GM19452 (cell line): Measurements from ENCODE around the gene VPS39.

Experiments
- ATAC-seq: cut with Tn5 transposase; IDR thresholded peaks from one replicate; pipeline ENCODE4 v1.9.1; 2021; ENCODE audit not compliant: unreplicated experiment

VPS39 gene

DNA sequence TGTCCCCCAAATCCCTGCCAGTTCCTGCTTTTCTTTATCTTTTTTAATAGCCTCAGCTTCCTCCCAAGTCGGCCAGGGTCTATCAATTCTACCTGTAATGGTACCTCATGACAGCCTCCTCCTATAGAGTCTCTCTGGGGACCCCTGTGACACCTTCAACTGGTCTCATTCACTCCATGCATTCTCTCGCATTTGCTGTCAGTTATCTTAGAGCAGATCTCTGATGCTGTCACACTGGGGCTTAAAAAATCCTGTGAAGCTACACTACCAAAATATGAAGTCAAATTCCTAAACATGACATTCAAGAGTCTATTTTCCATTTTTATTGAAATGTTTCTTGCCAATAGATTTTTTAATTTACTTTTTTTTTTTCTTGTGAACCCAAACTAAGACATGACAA, 5.5 kb downstream of the VPS39 start:
- ATAC-seq, result no peak

DNA sequence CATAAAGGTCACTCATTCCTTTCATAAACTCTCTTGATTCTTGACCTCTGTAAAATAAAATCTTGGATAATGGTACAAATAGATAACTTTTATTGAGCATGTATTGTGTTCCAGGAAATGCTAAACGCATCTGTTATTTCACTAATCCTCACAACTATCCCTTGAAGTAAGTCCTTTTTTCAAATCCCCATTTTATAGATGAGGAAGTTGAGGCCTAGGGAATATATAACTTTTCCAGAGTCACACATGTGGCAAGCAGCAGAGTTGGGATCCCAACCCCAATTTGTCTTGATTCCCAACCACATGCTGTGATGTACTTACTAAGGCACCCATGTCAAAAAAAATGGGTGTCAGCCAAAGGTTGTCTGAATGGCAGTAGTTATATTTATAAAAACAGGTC, 6.3 kb downstream of the VPS39 start:
- ATAC-seq, result no peak

DNA sequence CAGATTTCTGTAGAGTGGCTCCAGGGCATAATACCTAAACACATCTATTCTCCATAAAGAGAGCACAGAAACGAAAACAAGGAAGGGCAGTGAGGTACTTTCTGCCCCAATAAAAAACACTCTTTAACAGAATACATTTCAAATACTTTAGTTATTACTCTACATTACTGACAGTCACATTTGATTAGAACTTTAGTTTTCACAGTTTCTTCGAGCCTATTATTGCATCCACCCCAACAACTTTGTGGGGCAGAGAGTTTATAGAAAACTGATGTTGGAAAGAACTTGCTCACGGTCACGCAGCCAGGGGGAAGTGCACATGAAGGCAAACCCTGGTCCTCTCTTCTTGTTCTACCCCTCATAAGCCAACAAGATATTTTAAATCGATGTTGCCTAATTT, 9.0 kb downstream of the VPS39 start:
- ATAC-seq, result no peak

DNA sequence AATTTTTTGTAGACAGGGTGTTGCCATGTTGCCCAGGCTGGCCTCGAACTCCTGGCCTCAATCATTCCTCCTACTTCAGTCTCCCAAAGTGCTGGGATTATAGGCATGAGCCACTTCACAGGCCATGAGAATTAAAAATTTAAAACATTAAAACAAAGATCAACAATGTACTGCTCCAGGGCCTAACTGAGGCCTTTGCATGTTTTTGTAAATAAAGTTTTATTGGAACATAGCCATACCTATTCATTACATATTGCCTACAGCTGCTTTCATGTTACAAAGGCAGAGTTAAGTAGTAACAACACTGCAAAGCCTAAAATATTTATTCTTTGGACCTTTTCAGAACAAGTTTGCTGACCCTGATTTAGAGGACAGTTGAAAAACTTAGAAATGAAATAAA, 9.6 kb downstream of the VPS39 start:
- no peak for ATAC-seq

DNA sequence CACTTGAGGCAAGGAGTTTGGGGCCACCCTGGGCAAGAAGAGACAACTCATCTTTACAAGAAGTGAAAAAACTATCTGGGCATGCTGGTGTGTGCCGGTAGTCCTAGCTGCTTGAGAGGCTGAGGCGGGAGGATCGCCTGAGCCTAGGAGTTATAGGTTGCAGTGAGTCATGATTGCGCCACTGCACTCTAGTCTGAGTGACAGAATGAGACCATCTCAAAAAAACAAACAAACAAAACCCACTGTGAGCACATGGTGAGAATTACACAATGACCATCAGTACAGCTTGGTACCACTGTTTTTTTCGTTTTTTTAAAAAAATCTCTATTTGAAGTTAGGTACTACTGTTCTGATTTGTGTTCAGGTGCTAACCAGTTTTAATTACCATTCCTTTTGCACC, 13.6 kb downstream of the VPS39 start:
- no peak for ATAC-seq

DNA sequence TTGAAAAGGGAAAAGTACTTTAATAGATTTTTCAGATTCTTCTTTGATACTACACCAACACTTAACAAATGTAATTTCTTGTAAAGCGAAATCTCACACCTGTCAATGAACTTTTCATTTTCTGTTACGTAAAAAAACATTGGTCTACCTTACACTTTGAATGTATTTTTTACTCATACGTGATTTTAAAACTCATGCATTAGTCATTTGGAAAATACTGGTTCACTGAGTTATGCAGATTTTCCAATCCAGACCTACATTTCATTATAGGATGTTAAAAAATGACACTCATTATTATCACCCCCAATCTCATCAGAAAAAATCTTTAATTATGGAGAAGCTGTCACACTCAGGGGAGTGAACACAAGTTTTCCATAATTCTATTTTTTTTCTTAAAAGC, 14.7 kb downstream of the VPS39 start:
- ATAC-seq, result no peak

DNA sequence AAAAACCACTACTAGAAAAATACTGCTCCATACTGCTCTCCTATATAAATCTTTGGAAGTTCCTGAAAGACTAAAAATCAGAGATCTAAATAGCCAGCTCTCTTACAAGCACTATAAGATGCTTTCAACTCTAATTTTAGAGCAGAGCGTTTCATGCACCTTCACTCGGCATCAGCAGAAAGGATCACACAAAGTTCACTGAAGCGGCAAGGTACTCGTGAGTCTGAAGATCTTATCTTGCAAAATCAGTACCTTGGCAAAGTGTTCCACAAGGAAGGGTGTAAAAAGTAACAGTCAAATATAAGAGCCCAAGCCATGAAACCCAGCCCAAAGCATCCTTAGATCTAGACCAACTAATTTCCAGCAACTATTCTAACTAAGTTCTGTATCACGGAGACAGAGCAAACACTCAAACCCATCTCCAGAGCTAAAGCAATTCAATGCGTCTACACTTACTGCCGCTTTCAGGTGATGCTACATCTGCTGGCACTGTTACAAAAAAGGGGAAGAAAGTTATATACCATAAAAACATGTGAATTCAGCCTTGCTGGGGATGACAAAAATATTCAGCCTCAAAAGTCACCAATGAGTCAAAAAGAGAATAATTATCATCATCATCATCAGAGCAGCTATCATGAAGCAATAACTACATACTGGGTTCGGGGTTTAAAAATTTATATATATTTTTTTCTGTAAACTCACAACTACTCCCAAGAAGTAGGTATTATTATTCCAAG, 16.3 kb downstream of the VPS39 start:
- ATAC-seq, result no peak

DNA sequence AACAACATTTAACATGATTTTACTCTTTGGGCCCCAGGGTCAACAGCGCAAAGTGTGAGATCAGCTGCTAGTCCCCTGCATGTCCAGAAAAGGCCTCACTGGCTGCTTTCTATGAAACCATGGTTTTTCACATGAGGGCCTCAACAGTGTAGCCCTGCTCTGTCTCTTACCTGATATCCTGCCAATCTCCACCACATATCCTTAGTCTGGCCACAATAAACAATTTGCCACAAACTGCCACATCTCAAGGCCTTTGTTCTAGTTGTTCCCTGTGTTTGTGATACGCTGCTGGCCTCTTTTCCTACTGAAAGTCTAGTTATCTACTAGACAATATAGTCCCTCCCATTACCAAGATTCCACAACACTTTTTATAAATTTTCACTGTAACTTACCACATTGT, 17.7 kb downstream of the VPS39 start:
- ATAC-seq, result no peak

DNA sequence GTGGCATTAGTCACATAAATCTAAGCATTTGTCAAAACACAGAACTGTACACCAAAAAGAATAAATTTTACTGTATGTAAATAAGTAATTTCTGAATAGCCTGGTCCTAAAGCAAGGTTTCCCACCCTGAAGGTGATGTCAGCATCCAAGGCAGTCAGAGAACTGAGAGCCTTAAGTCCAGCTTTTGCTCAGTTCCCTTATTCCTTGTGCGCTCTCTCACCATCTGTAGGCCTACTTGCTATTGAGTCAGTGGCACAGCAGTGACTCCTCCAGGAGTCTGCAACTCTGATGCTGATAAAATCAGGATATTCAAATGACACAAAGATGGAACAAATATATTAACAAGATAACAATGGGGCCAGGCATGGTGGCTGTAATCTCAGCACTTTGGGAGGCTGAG, 22.3 kb downstream of the VPS39 start:
- ATAC-seq, result no peak

DNA sequence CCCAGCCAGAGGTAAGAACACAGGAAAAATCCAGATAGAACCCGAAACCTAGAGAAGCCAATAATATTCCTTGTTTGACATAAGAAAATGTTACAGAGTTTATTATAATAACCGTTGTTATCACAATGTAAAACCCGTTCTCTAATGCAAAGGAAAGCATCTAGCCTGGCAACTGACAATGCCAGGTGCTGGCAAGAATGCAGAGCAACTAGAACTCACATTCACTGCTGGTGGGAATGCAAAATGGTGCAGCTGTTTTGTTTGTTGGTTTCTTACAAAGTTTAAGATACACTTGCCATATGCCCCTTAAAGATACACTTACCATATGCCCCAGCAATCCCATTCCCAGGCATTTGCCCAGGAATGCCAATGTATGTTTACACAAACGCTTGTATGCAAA, 23.4 kb downstream of the VPS39 start:
- no peak for ATAC-seq

DNA sequence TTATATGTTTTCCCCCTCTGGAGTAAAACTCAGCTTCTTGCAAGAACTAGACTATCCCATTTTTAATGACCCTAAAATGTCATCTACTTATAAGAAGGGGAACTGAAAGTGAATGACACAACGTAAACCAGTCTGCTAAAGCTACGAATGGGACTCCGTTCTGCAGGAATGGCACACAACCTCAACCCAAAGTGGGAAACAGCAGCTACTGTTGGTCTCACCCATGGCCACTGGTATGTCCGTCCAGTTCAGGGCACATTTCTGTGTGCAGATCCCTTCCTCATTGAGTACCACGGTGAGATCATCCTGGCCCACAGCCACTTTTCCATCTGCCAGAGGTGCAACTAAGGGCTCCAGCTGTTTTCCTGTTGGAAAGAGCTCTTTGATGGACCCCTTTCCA, 23.8 kb downstream of the VPS39 start:
- no peak for ATAC-seq

DNA sequence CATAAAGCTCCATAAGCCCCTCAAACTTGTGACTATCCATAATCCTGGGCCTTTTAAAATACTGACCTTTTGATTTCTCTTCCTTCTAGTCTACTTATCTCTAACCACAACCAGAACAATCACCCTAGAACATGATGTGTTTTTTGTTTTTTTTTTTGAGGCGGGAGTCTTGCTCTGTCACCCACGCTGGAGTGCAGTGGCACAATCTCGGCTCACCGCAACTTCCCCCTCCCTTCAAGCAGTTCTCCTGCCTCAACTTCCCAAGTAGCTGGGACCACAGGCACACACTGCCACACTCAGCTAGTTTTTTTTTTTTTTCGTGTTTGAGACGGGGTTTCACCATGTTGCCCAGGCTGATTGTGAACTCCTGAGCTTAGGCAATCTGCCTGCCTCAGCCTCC, 25.1 kb downstream of the VPS39 start:
- no peak for ATAC-seq

DNA sequence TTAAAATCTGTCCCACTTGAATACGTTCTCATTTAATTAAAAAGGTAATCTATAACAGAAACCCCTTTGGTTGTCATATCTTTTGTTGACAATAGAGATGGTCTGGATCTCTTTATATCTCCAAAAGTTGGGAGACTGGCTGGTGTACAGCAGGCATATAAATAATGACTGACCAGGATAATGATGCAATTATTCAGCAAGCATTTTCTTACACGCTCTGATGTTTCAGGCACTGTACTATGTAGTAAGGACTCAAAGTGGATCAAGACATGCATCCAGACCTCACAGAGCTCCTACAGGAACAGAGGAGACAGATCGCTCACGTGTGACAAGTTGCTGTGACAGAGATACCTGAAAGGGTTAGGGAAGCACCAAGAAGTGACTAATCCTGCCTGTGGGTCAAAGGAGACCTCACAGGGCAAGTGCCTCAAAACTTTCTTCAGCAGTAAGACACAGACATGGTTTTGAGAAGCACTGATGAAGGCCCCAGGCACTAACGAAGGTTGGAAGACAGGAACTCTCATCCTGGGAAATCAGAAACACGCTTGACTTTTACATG, 25.7 kb downstream of the VPS39 start:
- no peak for ATAC-seq

DNA sequence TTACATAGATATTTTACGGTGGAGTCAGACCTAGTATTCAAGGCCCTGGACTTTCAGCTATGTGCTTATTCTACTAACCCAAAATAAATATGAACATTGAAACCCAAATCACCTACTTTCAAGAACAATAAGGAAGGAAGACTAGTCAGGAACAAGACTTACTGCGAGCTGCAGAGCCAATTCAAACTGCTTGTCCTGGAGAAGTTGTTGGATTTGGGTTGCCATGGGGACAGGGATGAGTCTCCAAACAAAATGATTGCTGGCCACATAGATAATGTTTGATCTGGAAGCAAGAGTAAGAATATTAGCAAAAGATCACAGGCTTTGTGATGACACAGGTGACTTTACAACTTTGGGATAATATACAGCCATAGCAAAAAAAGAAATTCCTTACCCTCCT, 30.0 kb downstream of the VPS39 start:
- ATAC-seq, result no peak

DNA sequence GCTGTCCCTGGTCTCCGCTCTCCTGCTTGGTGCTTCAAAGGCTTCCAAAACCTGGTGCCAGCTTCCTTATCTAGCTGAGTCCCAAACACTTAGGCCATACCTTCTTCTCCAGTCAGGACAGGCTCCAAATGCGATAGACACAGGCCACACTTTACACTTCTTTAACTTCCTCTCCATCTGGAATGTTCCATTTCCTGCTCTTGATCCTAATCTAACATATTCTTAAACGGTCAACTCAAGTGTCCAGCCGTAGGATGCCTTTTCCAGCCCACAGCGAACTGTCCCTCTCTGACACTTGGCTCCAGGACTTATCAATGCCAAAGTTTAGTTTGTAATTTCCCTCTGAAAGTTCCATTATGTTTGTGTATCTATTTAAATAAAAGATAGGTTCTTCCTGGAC, 32.4 kb downstream of the VPS39 start:
- ATAC-seq, result no peak

DNA sequence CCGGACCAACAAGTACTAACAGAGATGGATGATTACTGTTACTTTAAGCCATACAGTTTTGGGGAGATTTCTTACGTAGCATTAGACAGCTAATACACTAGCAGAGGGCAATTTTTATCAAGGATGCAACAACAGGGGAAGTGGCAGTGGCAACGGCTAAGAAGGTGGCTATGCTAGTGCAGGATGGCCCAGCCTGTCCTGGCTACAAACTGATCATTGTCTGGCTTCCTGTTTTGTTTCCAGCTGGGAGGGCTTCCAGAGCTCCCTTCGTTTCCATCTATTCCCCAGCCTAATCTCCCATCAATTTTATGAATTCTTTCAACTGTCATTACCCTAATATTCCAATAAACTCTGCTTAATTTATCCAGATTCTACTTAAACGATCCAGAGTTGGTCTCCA, 35.6 kb downstream of the VPS39 start:
- ATAC-seq, result no peak

DNA sequence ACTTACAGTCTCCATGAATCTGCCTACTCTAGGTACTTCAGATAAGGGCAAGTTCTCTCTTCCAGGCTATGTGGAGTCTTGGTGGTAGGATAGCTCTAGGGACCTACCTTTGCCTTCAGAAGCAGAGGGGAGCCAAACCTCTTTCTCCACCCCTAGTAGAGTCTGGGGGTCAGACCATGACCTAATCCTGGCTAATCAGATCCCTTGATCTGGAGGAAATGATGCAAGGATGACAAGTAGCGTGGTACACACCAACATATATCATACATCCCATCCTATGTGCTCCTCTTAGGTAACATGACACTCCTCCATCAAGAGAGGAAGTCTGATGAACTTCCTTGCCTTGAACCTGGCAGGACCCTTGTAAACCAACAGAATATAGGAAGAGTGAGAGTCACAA, 36.3 kb downstream of the VPS39 start:
- no peak for ATAC-seq

DNA sequence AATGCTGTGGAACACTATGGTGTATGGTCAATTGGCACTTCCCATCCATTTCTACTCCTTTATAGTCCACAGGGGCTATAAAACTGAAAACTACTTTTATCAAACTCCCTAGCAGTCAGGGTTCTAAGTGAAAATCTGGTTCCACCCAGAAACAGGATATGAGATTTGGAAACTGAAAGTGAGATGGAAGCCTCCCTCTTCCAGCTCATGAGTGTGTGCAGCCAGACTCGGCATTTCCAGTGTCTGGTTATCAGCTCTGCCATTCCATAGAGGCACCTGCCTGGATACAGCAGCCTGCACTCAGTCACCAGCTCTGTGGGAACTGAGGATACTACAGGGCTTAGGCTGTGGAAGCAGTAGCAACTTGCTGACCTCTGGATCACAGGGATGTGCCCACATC, 37.0 kb downstream of the VPS39 start:
- ATAC-seq, result no peak

DNA sequence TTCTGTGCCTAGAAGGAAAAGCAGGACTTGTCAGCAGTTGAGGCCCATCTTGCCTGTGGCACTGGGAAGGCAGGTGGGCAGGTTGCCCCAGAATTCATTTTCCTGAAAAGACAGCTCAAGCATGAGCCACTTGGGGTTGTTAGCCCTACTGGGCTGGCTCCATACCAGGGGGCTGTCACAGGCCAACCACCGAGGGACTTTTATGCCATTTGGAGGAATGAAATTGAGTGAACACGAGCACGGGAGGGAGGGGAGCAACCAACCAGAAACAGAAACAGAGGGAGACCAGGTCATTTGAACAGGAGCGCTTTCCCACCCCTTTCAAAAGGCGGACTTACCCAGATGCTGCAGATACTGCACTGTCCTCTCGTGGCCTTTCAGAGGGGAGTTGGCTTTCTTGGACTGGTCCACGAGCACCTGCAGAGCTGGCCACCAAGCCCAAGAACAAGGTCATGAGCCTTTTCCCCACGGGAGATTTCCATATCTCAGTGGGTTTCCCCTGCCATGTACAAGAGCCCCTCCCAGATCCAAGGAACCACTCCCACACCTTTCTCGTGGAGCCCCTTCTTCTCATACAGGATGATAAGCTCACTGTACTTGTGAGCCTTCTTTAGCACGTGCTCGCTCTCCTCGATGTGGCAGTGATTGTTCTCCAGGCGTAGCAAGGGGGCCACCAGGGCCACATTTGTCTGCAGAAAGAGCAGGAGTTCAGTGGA, 41.7 kb downstream of the VPS39 start:
- ATAC-seq, result no peak

DNA sequence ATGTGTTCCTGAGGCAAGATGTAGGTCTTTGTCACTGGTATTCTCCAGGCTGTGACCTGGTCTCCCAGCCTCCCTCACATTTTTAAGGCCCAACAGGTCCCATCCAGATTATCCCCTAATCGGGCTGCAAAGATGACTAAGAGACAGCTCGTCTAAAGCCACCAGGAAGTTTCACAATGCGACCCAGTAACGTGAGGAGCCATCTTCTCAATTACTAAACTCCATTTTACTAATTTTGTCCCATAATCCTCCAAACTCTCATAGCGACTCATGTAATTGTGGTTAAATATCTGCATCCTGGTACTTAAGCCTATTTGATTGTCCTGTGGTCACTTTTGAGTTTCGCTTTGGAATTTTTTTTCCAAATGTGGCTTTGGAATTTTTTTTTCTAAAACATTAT, 43.0 kb downstream of the VPS39 start:
- ATAC-seq, result no peak

DNA sequence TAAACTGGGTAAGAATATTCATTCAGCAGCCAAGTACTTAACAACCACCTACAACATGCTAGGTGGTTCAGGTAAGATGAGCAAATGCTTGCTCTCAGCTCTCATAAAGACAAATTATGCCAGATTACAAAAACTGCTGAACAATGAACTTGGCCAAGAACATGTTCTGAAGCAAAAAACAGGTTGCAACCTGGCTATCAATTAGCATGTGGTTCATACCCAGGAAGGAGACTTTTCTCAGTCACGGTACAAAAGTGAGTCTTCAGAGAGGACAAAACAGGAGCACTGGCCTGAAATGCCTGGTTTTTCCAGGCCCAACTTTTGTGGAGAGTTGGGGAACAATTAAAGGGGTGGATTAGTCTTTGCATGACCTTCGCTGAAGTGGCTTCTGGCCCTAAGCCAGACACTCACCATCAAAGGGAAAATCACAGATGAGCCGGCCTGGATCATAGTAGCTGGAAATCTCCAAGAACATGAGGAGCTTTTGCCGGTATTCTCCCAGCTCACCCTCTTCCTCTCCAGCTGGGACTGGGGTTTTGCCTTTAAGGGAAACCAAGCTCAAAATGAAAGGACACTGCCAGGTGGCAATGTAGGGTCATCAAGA, 44.1 kb downstream of the VPS39 start:
- no peak for ATAC-seq

DNA sequence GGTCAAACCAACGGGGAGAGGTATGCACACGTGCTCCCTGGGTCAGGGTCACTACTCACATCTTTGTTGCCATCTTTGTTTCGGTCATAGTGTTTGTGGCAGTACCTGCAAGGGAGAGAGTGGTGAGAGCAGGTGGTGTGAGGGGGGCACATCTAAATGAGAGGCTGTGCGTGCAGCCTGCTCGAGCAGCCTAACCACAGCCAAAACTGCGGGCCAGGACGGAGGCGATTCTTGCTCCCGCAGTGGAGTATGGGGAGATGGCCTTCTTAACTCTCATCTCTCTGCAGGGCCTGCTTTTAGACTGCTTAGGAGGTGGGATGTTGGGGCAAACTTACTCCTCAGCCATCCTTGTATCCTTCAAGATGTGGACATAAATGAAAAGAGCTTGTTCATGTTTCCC, 44.8 kb downstream of the VPS39 start:
- ATAC-seq, result no peak
